HUES64 (cell line): ENCODE results near the gene RAB31.
A peak's percentile ranks its signal among the peaks of the same experiment; 100 is the strongest.

Experiments used
- H3K27ac ChIP-seq: 2 replicates; pipeline ENCODE4 v1.7.0; 2013; ENCODE audit warnings: low read depth, low read length, inconsistent platforms
- H3K27me3 ChIP-seq: 2 replicates; pipeline ENCODE4 v1.6.1; 2013; ENCODE audit warnings: mild to moderate bottlenecking, low read length; ENCODE audit not compliant: insufficient read depth
- H3K36me3 ChIP-seq: 2 replicates; pipeline ENCODE4 v1.6.1; 2013; ENCODE audit warnings: mild to moderate bottlenecking, low read length; ENCODE audit not compliant: insufficient read depth
- H3K4me1 ChIP-seq: 2 replicates; pipeline ENCODE4 v1.6.1; 2013; ENCODE audit warnings: mild to moderate bottlenecking, low read length, moderate library complexity; ENCODE audit not compliant: insufficient read depth
- H3K4me3 ChIP-seq: 2 replicates; pipeline ENCODE4 v1.5.1; 2013; ENCODE audit warnings: mild to moderate bottlenecking, low read length, moderate library complexity
- H3K9ac ChIP-seq: 2 replicates; pipeline ENCODE4 v1.6.1; 2013; ENCODE audit warnings: mild to moderate bottlenecking, low read depth, low read length
- H3K9me3 ChIP-seq: 2 replicates; pipeline ENCODE4 v1.6.1; 2013; ENCODE audit warnings: low read depth, low read length; ENCODE audit not compliant: insufficient read depth
- WGBS: fragments of 150-250, 120-280 bp; methylation state at CpG from one replicate; pipeline ENCODE4 v1.1.7; 2013; ENCODE audit warnings: missing lambda C conversion rate; 5-methylcytosine and 5-hydroxymethylcytosine counted together

The RAB31 gene

GRCh38 chr18:9802175-9803062, 94.3 kb downstream of the RAB31 start:
- Histone ChIP-seq H3K9me3 (no peaks in the 10 kb centered on the region), H3K27me3 (no peaks in the 10 kb centered on the region), H3K36me3 (no peaks in the 10 kb centered on the region), H3K4me1 (peaks cover 15% of the 10 kb centered on the region), H3K27ac (no peak overlapping the region), H3K9ac (no peak overlapping the region), H3K4me3 (no peak overlapping the region)
- 93% methylated on average over 4 of the region's 4 CpGs for WGBS

- Histone ChIP-seq H3K4me3 (no peak overlapping the region), H3K9ac (no peak overlapping the region), H3K9me3 (no peaks in the 10 kb centered on the region), H3K27me3 (no peaks in the 10 kb centered on the region), H3K36me3 (no peaks in the 10 kb centered on the region), H3K4me1 (peaks cover 19% of the 10 kb centered on the region), H3K27ac (peak overlapping the region; percentile 44; the same call in 1 of the 2 replicates)
- WGBS = 56% methylated on average over 6 of the region's 6 CpGs
Measured at GRCh38 chr18:9803063-9803697, 95.1 kb downstream of the RAB31 start.

GRCh38 chr18:9803698-9804516, 95.8 kb downstream of the RAB31 start:
- peak overlapping the region; percentile 44; the same call in 1 of the 2 replicates for H3K27ac ChIP-seq
- no peak overlapping the region for H3K9ac ChIP-seq
- no peaks in the 10 kb centered on the region for H3K9me3 ChIP-seq
- H3K27me3 ChIP-seq = no peaks in the 10 kb centered on the region
- no peaks in the 10 kb centered on the region for H3K36me3 ChIP-seq
- WGBS = 52% methylated on average over 19 of the region's 19 CpGs
- peaks cover 26% of the 10 kb centered on the region for H3K4me1 ChIP-seq
- H3K4me3 ChIP-seq = no peak overlapping the region

- 90% methylated on average over 5 of the region's 5 CpGs for WGBS
- Histone ChIP-seq H3K27me3 (no peaks in the 10 kb centered on the region), H3K4me3 (no peak overlapping the region), H3K4me1 (peaks cover 29% of the 10 kb centered on the region), H3K36me3 (no peaks in the 10 kb centered on the region), H3K9me3 (no peaks in the 10 kb centered on the region), H3K9ac (no peak overlapping the region), H3K27ac (no peak overlapping the region)
Measured at GRCh38 chr18:9804517-9805104, 96.5 kb downstream of the RAB31 start.

- Histone ChIP-seq H3K4me3 (no peak overlapping the region), H3K9ac (no peak overlapping the region), H3K27me3 (no peaks in the 10 kb centered on the region), H3K36me3 (no peaks in the 10 kb centered on the region), H3K9me3 (no peaks in the 10 kb centered on the region), H3K27ac (no peak overlapping the region), H3K4me1 (peaks cover 35% of the 10 kb centered on the region)
- WGBS = 93% methylated on average over 9 of the region's 9 CpGs
Measured at GRCh38 chr18:9806905-9807304, 98.8 kb downstream of the RAB31 start.

- WGBS = 71% methylated on average over 21 of the region's 21 CpGs
- H3K27ac ChIP-seq = peak overlapping the region; percentile 83
Measured at GRCh38 chr18:9808295-9809241, 100.5 kb downstream of the RAB31 start.

GRCh38 chr18:9809697-9810096, 101.6 kb downstream of the RAB31 start:
- H3K27ac ChIP-seq = no peak overlapping the region
- H3K9me3 ChIP-seq = no peaks in the 10 kb centered on the region
- no peaks in the 10 kb centered on the region for H3K36me3 ChIP-seq
- no peak overlapping the region for H3K9ac ChIP-seq
- WGBS = 94% methylated on average over 6 of the region's 6 CpGs
- H3K27me3 ChIP-seq = no peaks in the 10 kb centered on the region
- H3K4me3 ChIP-seq = no peak overlapping the region
- peaks cover 23% of the 10 kb centered on the region for H3K4me1 ChIP-seq

More at GRCh38 chr18:9808295-9809241, 100.5 kb downstream of the RAB31 start:
- H3K4me3 ChIP-seq = no peak overlapping the region
- peaks cover 26% of the 10 kb centered on the region for H3K4me1 ChIP-seq
- no peaks in the 10 kb centered on the region for H3K36me3 ChIP-seq
- H3K9ac ChIP-seq = peak overlapping the region; percentile 23; the same call in 1 of the 2 replicates
- no peaks in the 10 kb centered on the region for H3K9me3 ChIP-seq
- H3K27me3 ChIP-seq = no peaks in the 10 kb centered on the region

- H3K4me1 ChIP-seq = peaks cover 23% of the 10 kb centered on the region
- H3K36me3 ChIP-seq = no peaks in the 10 kb centered on the region
- no peaks in the 10 kb centered on the region for H3K9me3 ChIP-seq
- no peak overlapping the region for H3K9ac ChIP-seq
- 94% methylated on average over 4 of the region's 4 CpGs for WGBS
- H3K4me3 ChIP-seq = no peak overlapping the region
- H3K27ac ChIP-seq = no peak overlapping the region
- no peaks in the 10 kb centered on the region for H3K27me3 ChIP-seq
Measured at GRCh38 chr18:9810299-9810698, 102.2 kb downstream of the RAB31 start.

- Histone ChIP-seq H3K9ac (no peak overlapping the region), H3K36me3 (no peaks in the 10 kb centered on the region), H3K9me3 (no peaks in the 10 kb centered on the region), H3K4me3 (no peak overlapping the region), H3K4me1 (peaks cover 23% of the 10 kb centered on the region), H3K27ac (no peak overlapping the region), H3K27me3 (no peaks in the 10 kb centered on the region)
- WGBS = 86% methylated on average over 10 of the region's 14 CpGs
Measured at GRCh38 chr18:9810994-9811705, 103.0 kb downstream of the RAB31 start.
